DLD1 (cell line): ENCODE results near the gene TENM3.
"Not testable (repeated sequence)": the region's sequence is repeated elsewhere in the genome, so short reads cannot be mapped to it uniquely, and the experiment has no call there.

ENCODE experiments used
- in situ Hi-C: cut with HindIII; loops from 2 replicates; pipeline ENCODE4 v1.10.0; 2017; ENCODE audit warnings: low sequenced_read_pairs

Gene TENM3

GRCh38 chr4:182801636-182802035, 558.4 kb downstream of the TENM3 start:
- in situ Hi-C loops = no loop called here

- in situ Hi-C loops = no loop called here
Observed at GRCh38 chr4:182802621-182803020, 559.4 kb downstream of the TENM3 start.

- in situ Hi-C loops = no loop called here
Observed at GRCh38 chr4:182803235-182803634, 560.0 kb downstream of the TENM3 start.

- in situ Hi-C loops = no loop called here
Observed at GRCh38 chr4:182804131-182804530, 560.9 kb downstream of the TENM3 start.

- in situ Hi-C loops = no loop called here
Observed at GRCh38 chr4:182805321-182805720, 562.1 kb downstream of the TENM3 start.

- in situ Hi-C loops = no loop called here
Observed at GRCh38 chr4:182805750-182806149, 562.5 kb downstream of the TENM3 start.

GRCh38 chr4:182806259-182807252, 563.4 kb downstream of the TENM3 start:
- in situ Hi-C loops = no loop called here

- in situ Hi-C loops = no loop called here
Observed at GRCh38 chr4:182807346-182807745, 564.1 kb downstream of the TENM3 start.

GRCh38 chr4:182807767-182808548, 564.8 kb downstream of the TENM3 start:
- in situ Hi-C loops = no loop called here

GRCh38 chr4:182808673-182809416, 565.6 kb downstream of the TENM3 start:
- in situ Hi-C loops = no loop called here

- in situ Hi-C loops = no loop called here
Observed at GRCh38 chr4:182809417-182810102, 566.4 kb downstream of the TENM3 start.

- in situ Hi-C loops = no loop called here
Observed at GRCh38 chr4:182810103-182810615, 567.0 kb downstream of the TENM3 start.

GRCh38 chr4:182812916-182813315, 569.7 kb downstream of the TENM3 start:
- in situ Hi-C loops = no loop called here

- in situ Hi-C loops = not testable (repeated sequence)
Observed at GRCh38 chr4:182814065-182814464, 570.9 kb downstream of the TENM3 start.

GRCh38 chr4:182818926-182819730, 575.9 kb downstream of the TENM3 start:
- in situ Hi-C loops = no loop called here

GRCh38 chr4:182819751-182820150, 576.5 kb downstream of the TENM3 start:
- in situ Hi-C loops = no loop called here

- in situ Hi-C loops = no loop called here
Observed at GRCh38 chr4:182822554-182822953, 579.4 kb downstream of the TENM3 start.

GRCh38 chr4:182823576-182823975, 580.4 kb downstream of the TENM3 start:
- in situ Hi-C loops = no loop called here

GRCh38 chr4:182825003-182825402, 581.8 kb downstream of the TENM3 start:
- in situ Hi-C loops = no loop called here
